A549 treated with AZD9567 at 1 μM for 4 hours (cell line): Measurements from ENCODE around the gene OR2B6. TPM values are rescaled to one million over a fixed set of nuclear protein-coding genes. Genes with fewer than 3 reads are reported as not detected.

Experiments used
- total RNA-seq: library from RNA; stranded (reverse); fragments of 200-300 nt; extraction: Qiagen RNA extraction; gene quantifications from 5 replicates; pipeline ENCODE4 v1.2.3, GENCODE V29; 2022; ENCODE audit not compliant: insufficient read depth

Gene OR2B6
- total RNA-seq = 0.13 to 0.31 TPM (median 0.19 TPM) in 4 of 5 replicates, not detected in the other

DNA sequence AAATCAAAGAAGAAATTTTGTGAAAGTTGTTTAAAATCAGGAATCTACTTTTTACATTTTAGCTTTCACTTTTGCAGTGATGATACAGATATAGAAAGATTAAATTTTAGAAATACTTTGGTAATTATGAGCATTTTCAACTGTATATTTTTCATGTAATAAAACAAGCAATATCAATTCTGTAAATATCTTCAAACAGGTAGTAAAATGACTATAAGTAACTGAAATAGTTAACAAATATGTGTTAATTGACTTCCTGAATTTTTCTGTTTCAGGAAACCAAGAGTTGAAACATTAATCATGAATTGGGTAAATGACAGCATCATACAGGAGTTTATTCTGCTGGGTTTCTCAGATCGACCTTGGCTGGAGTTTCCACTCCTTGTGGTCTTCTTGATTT, at the start of gene OR2B6:
Gene OR2B6 (plus strand): TSS at position 301 of the 400 bp plus-strand sequence. CDS start 0 bp downstream, at position 301.

GRCh38 chr6:27911956-27912446, 45.0 kb upstream of the OR2B6 start, which contains the start of gene OR2B2:
Gene OR2B2, minus strand, starts transcription at chr6:27912396. Its CDS starts 77 bp downstream, at chr6:27912319.

Other genes starting within 250 kb of the OR2B6 start
- not detected in 5 replicates for gene OR2B2, start 44.8 kb upstream of the OR2B6 start, total RNA-seq
- gene ZNF165, start 123.3 kb downstream of the OR2B6 start, total RNA-seq = 0.61 to 0.89 TPM (median 0.70 TPM) in 4 of 5 replicates, not detected in the other
- 4.1 to 5.4 TPM (median 4.5 TPM) in 5 replicates for gene ZSCAN16, start 167.4 kb downstream of the OR2B6 start, total RNA-seq
- 3.6 to 6.0 TPM (median 5.5 TPM) in 5 replicates for gene ZKSCAN8, start 184.6 kb downstream of the OR2B6 start, total RNA-seq